GM21786 (cell line): Measurements from ENCODE around the gene ZNF532.
"Not testable (repeated sequence)": the region's sequence is repeated elsewhere in the genome, so short reads cannot be mapped to it uniquely, and the experiment has no call there.

Source experiments
- ATAC-seq: cut with Tn5 transposase; IDR thresholded peaks from one replicate; pipeline ENCODE4 v1.9.1; 2021; ENCODE audit not compliant: unreplicated experiment

The ZNF532 gene

GRCh38 chr18:58901143-58901542, 36.5 kb downstream of the ZNF532 start:
- no peak for ATAC-seq

DNA sequence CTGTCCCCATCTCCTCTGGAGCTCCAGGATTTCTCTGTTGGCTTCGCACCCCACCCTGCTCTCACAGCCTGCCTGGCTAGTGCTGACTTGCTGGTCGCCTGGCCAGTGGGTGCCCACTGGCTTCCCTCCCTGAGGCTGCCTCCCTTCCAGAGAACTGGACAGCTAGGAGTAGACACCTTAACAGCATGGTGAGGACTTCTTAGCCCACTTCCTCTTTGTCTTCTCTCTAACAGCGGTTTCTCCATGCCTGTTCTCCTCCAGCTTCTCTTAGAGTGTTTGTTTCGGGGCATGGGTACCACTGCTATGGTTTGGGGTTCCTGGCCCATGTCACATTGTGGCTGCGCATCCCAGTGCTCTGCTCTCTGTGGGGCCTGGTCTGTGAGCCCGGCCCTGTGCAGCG, 37.1 kb downstream of the ZNF532 start:
- no peak for ATAC-seq

DNA sequence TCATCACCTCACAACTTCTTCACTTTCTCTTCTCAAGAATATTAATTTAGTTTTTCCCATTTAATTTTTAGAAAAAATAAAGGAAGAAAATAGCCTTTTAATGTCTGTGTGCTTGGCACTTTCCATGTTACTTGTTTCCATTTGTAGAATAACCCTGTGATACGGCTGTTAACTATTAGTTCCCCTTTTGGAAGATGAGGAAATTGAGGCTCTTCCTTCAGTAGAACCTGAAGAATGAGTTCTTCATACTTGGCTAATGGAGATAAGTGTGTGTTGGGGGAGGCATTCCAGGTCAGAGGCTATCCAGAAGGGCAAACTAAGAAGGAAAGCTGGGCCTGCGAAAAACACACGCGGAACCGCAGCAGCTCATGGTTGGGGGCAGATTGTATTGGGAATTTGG, 38.3 kb downstream of the ZNF532 start:
- ATAC-seq, result no peak

DNA sequence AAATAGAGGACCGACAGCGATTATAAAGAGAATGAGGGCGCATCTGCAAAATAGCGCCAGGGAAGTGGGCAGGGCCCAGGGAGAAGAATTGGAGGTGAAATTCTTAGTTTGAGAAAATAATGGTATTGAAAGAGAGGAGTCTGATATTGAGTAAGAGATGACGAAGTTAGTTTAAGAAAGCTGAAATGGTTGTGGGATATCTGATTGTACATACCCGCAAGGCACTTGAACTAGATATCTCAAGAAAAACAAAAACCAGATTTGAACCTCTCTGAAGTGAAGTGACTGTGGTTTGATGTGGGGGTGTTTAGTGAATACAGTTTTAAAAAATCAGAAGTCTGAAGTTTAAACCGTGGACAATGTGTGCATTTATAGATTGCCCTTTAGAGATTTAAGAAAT, 38.9 kb downstream of the ZNF532 start:
- ATAC-seq, result no peak

GRCh38 chr18:58905777-58906428, 41.2 kb downstream of the ZNF532 start:
- ATAC-seq, result no peak

DNA sequence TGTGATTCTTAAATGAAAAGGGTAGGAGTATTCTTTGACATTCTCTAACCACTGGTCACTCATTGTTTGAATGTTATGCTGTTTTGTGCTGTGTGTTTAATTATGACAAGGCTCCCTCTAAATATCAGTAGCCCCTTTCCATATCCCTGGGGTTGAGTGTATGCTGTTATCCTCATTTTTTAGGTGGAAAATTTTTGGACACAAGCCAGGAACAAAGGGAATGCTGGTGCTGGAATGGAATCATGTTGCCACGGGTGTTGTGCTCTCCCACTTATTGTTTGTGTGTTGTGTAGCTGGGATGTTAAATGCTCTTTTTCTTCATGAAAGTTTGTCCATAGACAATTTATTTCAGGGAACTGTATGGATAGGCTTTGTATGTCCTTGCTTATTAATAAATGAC, 43.3 kb downstream of the ZNF532 start:
- ATAC-seq, result no peak

GRCh38 chr18:58909521-58909920, 44.8 kb downstream of the ZNF532 start:
- no peak for ATAC-seq

GRCh38 chr18:58911241-58911640, 46.6 kb downstream of the ZNF532 start:
- no peak for ATAC-seq

GRCh38 chr18:58911766-58912165, 47.1 kb downstream of the ZNF532 start:
- no peak for ATAC-seq

DNA sequence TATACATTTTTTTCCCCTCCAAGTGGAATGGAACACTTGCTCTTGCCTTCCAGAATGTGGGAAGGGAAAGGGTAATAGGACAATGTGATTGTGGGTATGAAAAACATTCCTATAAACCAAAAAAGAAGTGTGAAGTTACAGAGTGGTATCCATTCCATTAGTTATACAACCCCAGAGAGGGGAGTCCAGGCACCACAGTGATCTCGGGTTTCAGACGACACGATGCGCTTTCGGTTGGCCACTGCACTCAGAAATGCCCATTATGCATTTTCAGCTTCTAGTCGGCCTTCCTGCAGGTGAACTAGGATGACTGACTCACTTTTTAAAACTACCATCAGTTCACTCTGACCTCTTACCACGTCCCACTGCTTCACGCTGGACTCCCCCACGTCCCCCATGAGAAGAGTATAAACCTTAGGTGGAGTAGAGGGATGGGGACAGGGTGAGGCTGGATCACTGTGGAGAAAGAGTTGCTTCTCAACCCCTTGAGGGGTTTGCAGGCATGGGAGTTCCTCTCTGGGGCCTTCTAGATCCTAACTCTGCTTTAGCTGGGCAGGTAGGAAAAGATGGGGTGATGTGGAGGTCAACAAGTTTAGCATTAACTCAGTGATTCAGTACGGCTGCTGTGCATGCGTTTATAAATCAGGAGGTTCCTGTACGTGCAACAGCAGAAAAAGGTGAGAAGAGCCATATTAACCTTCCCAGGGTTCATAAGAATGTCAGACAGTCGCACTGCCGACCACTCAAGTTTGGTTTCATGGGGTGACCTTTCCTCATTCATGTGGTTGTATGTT, 50.5 kb downstream of the ZNF532 start:
- no peak for ATAC-seq

GRCh38 chr18:58915995-58916394, 51.3 kb downstream of the ZNF532 start:
- no peak for ATAC-seq

- not testable (repeated sequence) for ATAC-seq
Observed at GRCh38 chr18:58919934-58920333, 55.3 kb downstream of the ZNF532 start.

DNA sequence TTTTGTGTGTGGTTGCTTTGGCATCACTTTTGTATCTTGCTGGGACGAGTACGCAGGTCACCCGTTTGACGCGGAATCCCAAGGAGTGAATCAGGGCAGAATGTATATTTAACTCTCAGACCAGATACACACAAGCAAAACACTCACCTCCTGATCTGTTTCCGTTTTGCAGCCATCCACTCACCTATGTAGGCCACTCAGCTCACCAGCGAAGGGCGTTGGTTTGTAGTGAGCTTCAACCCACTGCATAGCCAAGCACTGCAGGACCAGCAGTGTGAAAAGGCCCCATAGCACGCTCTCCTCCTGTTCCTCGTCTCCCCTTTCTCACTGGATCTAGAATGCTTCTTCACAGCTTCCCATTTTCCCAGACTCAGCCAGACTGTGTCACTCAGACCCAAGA, 58.3 kb downstream of the ZNF532 start:
- no peak for ATAC-seq

GRCh38 chr18:58924473-58924872, 59.8 kb downstream of the ZNF532 start:
- no peak for ATAC-seq

GRCh38 chr18:58927659-58928058, 63.0 kb downstream of the ZNF532 start:
- no peak for ATAC-seq

- ATAC-seq, result no peak
Observed at GRCh38 chr18:58928386-58928785, 63.7 kb downstream of the ZNF532 start.

DNA sequence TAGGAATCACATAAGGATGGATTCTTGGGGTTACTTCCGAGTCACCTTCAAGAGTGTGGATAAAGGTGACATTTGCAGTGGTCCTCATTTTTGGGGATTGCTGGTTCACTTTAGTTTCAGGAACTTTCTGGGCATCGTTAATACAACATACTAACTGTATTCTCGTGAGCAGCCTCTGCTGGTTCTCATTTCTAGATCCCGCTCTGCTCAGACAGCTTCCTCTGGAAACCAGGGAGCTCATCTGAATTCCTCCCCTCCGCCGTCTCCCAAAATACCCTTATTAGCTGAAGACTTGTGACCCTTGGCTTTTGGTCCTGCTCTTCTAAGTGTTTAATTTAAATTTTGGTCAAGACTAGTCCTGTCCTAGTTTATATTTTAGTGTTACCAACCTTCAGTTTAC, 64.5 kb downstream of the ZNF532 start:
- ATAC-seq, result no peak

DNA sequence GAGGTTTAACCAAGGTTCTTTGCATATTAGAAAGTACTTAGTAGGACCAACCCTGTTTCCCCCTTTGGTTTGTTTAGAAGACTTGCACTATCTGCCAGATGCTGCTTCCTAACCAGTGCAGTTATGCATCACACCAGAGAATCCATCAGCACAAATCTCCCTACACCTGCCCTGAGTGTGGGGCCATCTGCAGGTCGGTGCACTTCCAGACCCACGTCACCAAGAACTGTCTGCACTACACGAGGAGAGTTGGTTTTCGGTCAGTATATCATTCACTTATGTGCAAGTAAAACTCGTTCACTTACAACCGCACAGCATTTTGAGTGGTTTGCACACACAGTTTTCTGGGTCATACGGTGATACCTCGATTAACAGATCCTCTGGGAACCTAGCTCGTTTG, 69.7 kb downstream of the ZNF532 start:
- no peak for ATAC-seq

- no peak for ATAC-seq
Observed at GRCh38 chr18:58934933-58935577, 70.4 kb downstream of the ZNF532 start.

DNA sequence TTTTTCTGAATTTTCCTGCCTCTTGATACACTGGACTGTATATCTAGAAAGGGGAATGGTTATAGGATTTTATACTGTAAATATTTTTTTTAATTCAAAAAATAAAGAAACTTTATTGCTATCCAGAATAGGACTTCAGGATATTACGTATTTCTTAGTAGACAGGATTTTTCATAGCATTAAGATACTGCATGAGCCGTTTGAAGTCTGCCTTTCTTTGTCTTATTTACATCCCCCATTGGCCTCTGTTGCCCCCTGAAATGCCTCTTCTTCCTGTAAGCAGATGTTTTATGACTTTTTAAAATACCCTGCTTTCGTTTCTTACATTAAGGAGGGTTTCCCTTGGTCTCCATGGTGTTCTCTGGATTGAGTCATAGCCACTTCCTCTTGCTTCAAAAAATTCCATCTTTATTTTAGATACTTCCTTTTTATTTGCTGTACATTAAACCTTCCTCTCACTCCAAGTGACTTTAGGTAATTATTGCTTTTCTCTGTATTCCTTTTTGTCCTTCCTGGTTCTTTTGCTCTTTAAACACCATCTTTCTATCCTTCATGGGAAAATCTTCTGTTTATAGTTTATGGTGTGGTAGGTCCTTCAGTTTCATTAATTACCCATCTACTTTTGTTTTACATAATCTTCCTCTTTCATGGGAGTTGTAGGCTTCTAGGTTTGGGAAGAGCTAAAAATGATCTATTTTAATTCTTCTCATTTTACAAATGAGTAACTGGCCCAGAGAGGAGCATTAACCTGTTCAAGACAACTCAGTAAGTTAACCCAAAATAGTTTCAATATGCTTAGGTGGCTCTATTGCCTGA, 72.6 kb downstream of the ZNF532 start:
- no peak for ATAC-seq

DNA sequence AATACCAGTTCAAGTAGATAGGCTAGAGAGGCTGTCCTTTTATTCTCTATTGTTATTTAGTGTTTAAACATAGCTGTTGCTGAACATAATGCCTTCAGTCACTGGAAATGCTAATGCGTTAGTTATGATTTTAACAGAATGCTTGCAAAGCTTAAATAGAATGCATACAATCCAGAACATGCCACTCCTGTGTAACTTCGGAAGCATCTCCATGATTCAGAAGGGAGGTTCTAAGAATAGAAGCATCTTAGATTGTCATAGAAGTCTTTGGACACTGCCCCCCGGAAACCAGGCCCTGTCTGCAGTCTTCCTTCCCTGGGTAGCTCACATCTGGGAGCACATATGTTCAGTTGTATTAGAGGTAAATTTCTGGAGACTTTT, 73.2 kb downstream of the ZNF532 start:
- ATAC-seq, result no peak
